ENCODE measurements around the gene WIPF2. TPM values are rescaled to one million over a fixed set of nuclear protein-coding genes. Genes with fewer than 3 reads are reported as not detected.
A peak's percentile ranks its signal among the peaks of the same experiment; 100 is the strongest.

WIPF2 gene
- total and polyA plus RNA-seq, 2 experiments from 2014 or later = 7.1 to 21.8 TPM

GRCh38 chr17:40278414-40278813 lies 59.3 kb downstream of the WIPF2 start:
- Histone ChIP-seq H3K27ac (no peak overlapping the region), H3K36me3 (peaks cover 31% of the 10 kb centered on the region)
- no peak for TF ChIP-seq CTCF (IDR thresholded peaks at IDR 0.05; ENCODE audit: low read depth, low read length)

GRCh38 chr17:40279402-40279801 lies 60.3 kb downstream of the WIPF2 start:
- no peak overlapping the region for H3K27ac ChIP-seq
- peaks cover 26% of the 10 kb centered on the region for H3K36me3 ChIP-seq
- H3K4me3 ChIP-seq = no peak overlapping the region
- DNase-seq (ENCODE audit: low read depth in 1 of 2, low spot score in 1 of 2) = no peak
- no peaks in the 10 kb centered on the region for H3K4me1 ChIP-seq (ENCODE audit: low read depth)
- no peaks in the 10 kb centered on the region for H3K27me3 ChIP-seq
- TF ChIP-seq CTCF (IDR thresholded peaks at IDR 0.05; ENCODE audit: low read depth, low read length) = no peak
- H3K9me3 ChIP-seq (ENCODE audit: low read depth) = no peaks in the 10 kb centered on the region

More at GRCh38 chr17:40278414-40278813, 59.3 kb downstream of the WIPF2 start:
- Histone ChIP-seq H3K27me3 (no peaks in the 10 kb centered on the region), H3K4me1 (ENCODE audit: low read depth) (no peaks in the 10 kb centered on the region), H3K4me3 (no peak overlapping the region), H3K9me3 (ENCODE audit: low read depth) (no peaks in the 10 kb centered on the region)
- DNase-seq (ENCODE audit: low read depth in 1 of 2, low spot score in 1 of 2) = no peak

GRCh38 chr17:40281663-40282062 lies 62.6 kb downstream of the WIPF2 start:
- H3K27ac ChIP-seq = no peak overlapping the region
- H3K4me3 ChIP-seq = no peak overlapping the region
- no peak for DNase-seq (ENCODE audit: low read depth in 1 of 2, low spot score in 1 of 2)

GRCh38 chr17:40283662-40284061 lies 64.6 kb downstream of the WIPF2 start:
- Histone ChIP-seq H3K4me3 (no peak overlapping the region), H3K27ac (no peak overlapping the region), H3K36me3 (peaks cover 9% of the 10 kb centered on the region), H3K9me3 (ENCODE audit: low read depth) (no peaks in the 10 kb centered on the region), H3K27me3 (no peaks in the 10 kb centered on the region), H3K4me1 (ENCODE audit: low read depth) (no peaks in the 10 kb centered on the region)
- peak in 1 of 2 donors; percentile 77 for DNase-seq (ENCODE audit: low read depth in 1 of 2, low spot score in 1 of 2)
- no peak for TF ChIP-seq CTCF (IDR thresholded peaks at IDR 0.05; ENCODE audit: low read depth, low read length)

More at GRCh38 chr17:40281663-40282062, 62.6 kb downstream of the WIPF2 start:
- Histone ChIP-seq H3K27me3 (no peaks in the 10 kb centered on the region), H3K36me3 (peaks cover 20% of the 10 kb centered on the region), H3K9me3 (ENCODE audit: low read depth) (no peaks in the 10 kb centered on the region), H3K4me1 (ENCODE audit: low read depth) (no peaks in the 10 kb centered on the region)
- no peak for TF ChIP-seq CTCF (IDR thresholded peaks at IDR 0.05; ENCODE audit: low read depth, low read length)

GRCh38 chr17:40284085-40284713 lies 65.1 kb downstream of the WIPF2 start:
- Histone ChIP-seq H3K36me3 (peaks cover 5% of the 10 kb centered on the region), H3K4me3 (no peak overlapping the region), H3K4me1 (ENCODE audit: low read depth) (no peaks in the 10 kb centered on the region), H3K27me3 (no peaks in the 10 kb centered on the region), H3K27ac (no peak overlapping the region), H3K9me3 (ENCODE audit: low read depth) (no peaks in the 10 kb centered on the region)
- peak; percentile 36 for TF ChIP-seq CTCF (IDR thresholded peaks at IDR 0.05; ENCODE audit: low read depth, low read length)
- peak in 1 of 2 donors; percentile 65 for DNase-seq (ENCODE audit: low read depth in 1 of 2, low spot score in 1 of 2)
